ENCODE results near the gene UGT1A7. TPM values are rescaled to one million over a fixed set of nuclear protein-coding genes. Genes with fewer than 3 reads are reported as not detected.

The UGT1A7 gene
- total RNA-seq, 2 donors from 2014 or later: not detected

- Mint-ChIP-seq H3K27me3 (peaks cover 16 to 41% of the 10 kb centered on the region in 2 donors), H3K27ac (no peak overlapping the region), H3K4me1 (ENCODE audit: low read depth in 2 of 2) (no peaks in the 10 kb centered on the region), H3K9me3 (no peaks in the 10 kb centered on the region), H3K4me3 (no peak overlapping the region), H3K36me3 (no peaks in the 10 kb centered on the region)
- DNase-seq (ENCODE audit: low spot score): no peak
- ATAC-seq: peak in 1 of 2 donors; percentile 11
Measured at GRCh38 chr2:233769260-233769659, 87.6 kb downstream of the UGT1A7 start.

DNA sequence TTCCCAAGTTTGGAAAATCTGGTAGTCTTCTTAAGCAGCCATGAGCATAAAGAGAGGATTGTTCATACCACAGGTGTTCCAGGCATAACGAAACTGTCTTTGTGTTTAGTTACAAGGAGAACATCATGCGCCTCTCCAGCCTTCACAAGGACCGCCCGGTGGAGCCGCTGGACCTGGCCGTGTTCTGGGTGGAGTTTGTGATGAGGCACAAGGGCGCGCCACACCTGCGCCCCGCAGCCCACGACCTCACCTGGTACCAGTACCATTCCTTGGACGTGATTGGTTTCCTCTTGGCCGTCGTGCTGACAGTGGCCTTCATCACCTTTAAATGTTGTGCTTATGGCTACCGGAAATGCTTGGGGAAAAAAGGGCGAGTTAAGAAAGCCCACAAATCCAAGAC is 90.5 kb downstream of the UGT1A7 start:
- H3K4me3 Mint-ChIP-seq: no peak overlapping the region
- H3K9me3 Mint-ChIP-seq: no peaks in the 10 kb centered on the region
- no peak for DNase-seq (ENCODE audit: low spot score)
- peaks cover 18 to 45% of the 10 kb centered on the region in 2 donors for H3K27me3 Mint-ChIP-seq
- H3K27ac Mint-ChIP-seq: no peak overlapping the region
- no peak for ATAC-seq
- peaks cover 4% of the 10 kb centered on the region for H3K36me3 Mint-ChIP-seq
- H3K4me1 Mint-ChIP-seq (ENCODE audit: low read depth in 2 of 2): no peaks in the 10 kb centered on the region

DNA sequence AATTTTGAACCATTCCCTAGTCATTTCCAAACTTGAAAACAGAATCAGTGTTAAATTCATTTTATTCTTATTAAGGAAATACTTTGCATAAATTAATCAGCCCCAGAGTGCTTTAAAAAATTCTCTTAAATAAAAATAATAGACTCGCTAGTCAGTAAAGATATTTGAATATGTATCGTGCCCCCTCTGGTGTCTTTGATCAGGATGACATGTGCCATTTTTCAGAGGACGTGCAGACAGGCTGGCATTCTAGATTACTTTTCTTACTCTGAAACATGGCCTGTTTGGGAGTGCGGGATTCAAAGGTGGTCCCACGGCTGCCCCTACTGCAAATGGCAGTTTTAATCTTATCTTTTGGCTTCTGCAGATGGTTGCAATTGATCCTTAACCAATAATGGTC is 90.9 kb downstream of the UGT1A7 start:
- H3K9me3 Mint-ChIP-seq: no peaks in the 10 kb centered on the region
- H3K4me1 Mint-ChIP-seq (ENCODE audit: low read depth in 2 of 2): no peaks in the 10 kb centered on the region
- H3K4me3 Mint-ChIP-seq: no peak overlapping the region
- no peak for ATAC-seq
- H3K27ac Mint-ChIP-seq: no peak overlapping the region
- peaks cover 4% of the 10 kb centered on the region for H3K36me3 Mint-ChIP-seq
- H3K27me3 Mint-ChIP-seq: peaks cover 20 to 41% of the 10 kb centered on the region in 2 donors
- DNase-seq (ENCODE audit: low spot score): no peak

- Mint-ChIP-seq H3K27ac (no peak overlapping the region), H3K27me3 (peaks cover 22 to 35% of the 10 kb centered on the region in 2 donors), H3K4me1 (ENCODE audit: low read depth in 2 of 2) (no peaks in the 10 kb centered on the region), H3K4me3 (no peak overlapping the region), H3K9me3 (no peaks in the 10 kb centered on the region), H3K36me3 (peaks cover 4% of the 10 kb centered on the region)
- DNase-seq (ENCODE audit: low spot score) (no peak), ATAC-seq (no peak)
Measured at GRCh38 chr2:233773854-233774253, 92.2 kb downstream of the UGT1A7 start.

- DNase-seq (ENCODE audit: low spot score) (no peak), ATAC-seq (no peak)
- H3K27ac Mint-ChIP-seq: no peak overlapping the region
- H3K4me1 Mint-ChIP-seq (ENCODE audit: low read depth in 2 of 2): no peaks in the 10 kb centered on the region
- peaks cover 20 to 34% of the 10 kb centered on the region in 2 donors for H3K27me3 Mint-ChIP-seq
- no peak overlapping the region for H3K4me3 Mint-ChIP-seq
- peaks cover 4% of the 10 kb centered on the region for H3K36me3 Mint-ChIP-seq
- H3K9me3 Mint-ChIP-seq: no peaks in the 10 kb centered on the region
Measured at GRCh38 chr2:233775414-233775813, 93.7 kb downstream of the UGT1A7 start.

DNA sequence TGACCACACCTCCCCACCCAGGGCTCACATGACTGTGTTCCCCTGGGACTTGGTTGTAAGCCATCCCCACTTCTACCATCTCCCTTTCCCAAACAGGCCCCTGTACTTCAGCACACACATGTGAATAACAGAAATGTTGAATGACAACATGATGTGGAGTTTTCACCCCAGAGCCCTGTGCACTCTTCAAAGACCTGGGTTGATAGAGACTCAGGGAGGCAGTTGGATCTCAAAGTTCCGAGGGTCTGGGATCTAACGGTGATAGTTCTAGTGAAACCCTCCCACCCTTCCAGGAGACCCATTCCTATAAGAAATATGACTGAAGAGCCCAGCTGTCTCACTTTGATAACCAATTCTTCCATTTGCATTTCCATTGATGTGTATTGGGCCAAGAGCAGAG is 96.3 kb downstream of the UGT1A7 start, which contains the start of gene MROH2A:
TSS of gene MROH2A (plus strand) at position 301 of the 400 bp plus-strand sequence. CDS start 1,029 bp downstream, outside the sequence.
- no peaks in the 10 kb centered on the region for H3K4me1 Mint-ChIP-seq (ENCODE audit: low read depth in 2 of 2)
- no peak within 1 kb of the TSS for H3K4me3 Mint-ChIP-seq
- H3K9me3 Mint-ChIP-seq: no peaks in the 10 kb centered on the region
- peaks cover 4% of the 10 kb centered on the region for H3K36me3 Mint-ChIP-seq
- ATAC-seq (no peak), DNase-seq (ENCODE audit: low spot score) (no peak)
- H3K27me3 Mint-ChIP-seq: peaks cover 39 to 47% of the 10 kb centered on the region in 2 donors
- no peak within 1 kb of the TSS for H3K27ac Mint-ChIP-seq

DNA sequence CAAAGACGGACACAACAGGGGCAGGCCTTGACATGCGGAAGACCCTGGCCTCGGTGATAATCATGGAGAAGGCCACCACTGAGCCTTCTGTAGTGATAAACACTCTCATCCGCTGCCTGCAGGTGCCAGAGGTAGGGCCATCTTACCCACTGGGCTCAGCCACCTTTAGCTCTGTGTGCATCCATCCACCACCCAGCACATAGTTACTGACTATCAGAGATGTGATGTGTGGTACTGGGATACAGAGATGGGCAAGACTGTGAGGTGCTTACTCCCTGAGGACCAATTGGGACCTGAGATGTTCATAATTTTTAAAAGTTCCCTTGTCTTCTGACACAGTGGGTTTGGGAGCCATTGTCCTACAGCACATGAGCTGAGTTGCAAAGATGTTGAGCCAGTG is 98.0 kb downstream of the UGT1A7 start:
- H3K4me1 Mint-ChIP-seq (ENCODE audit: low read depth in 2 of 2): no peaks in the 10 kb centered on the region
- no peak for DNase-seq (ENCODE audit: low spot score)
- no peak overlapping the region for H3K27ac Mint-ChIP-seq
- no peak overlapping the region for H3K4me3 Mint-ChIP-seq
- H3K36me3 Mint-ChIP-seq: peaks cover 4% of the 10 kb centered on the region
- peak; percentile 17 to 50 for ATAC-seq
- H3K27me3 Mint-ChIP-seq: peaks cover 44 to 57% of the 10 kb centered on the region in 2 donors
- H3K9me3 Mint-ChIP-seq: no peaks in the 10 kb centered on the region

DNA sequence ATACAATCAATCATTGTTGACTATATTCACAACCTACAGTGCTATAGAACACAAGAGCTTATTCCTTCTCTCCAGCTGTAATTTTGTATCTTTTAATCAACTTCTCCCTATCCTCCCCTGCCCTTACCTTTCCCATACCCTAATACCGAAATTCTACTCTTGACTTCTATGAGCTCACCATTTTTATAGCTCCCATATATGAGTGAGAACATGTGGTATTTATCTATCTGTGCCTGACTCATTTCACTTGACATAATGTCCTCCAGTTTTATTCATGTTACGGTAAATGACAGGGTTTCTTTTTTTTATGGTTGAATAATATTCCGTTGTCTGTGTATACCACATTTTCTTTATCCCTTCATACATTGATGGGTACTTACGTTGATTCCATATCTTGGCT is 99.1 kb downstream of the UGT1A7 start:
- Mint-ChIP-seq H3K4me3 (no peak overlapping the region), H3K4me1 (ENCODE audit: low read depth in 2 of 2) (no peaks in the 10 kb centered on the region), H3K27ac (no peak overlapping the region), H3K9me3 (no peaks in the 10 kb centered on the region), H3K36me3 (peaks cover 4% of the 10 kb centered on the region), H3K27me3 (peaks cover 40 to 47% of the 10 kb centered on the region in 2 donors)
- no peak for ATAC-seq
- DNase-seq (ENCODE audit: low spot score): no peak

GRCh38 chr2:233789554-233789953 is 107.9 kb downstream of the UGT1A7 start:
- H3K36me3 Mint-ChIP-seq: no peaks in the 10 kb centered on the region
- peaks cover 7 to 8% of the 10 kb centered on the region in 2 donors for H3K27me3 Mint-ChIP-seq
- H3K4me1 Mint-ChIP-seq (ENCODE audit: low read depth in 2 of 2): no peaks in the 10 kb centered on the region
- H3K27ac Mint-ChIP-seq: no peak overlapping the region
- no peak overlapping the region for H3K4me3 Mint-ChIP-seq
- ATAC-seq (peak; percentile 28 to 46), DNase-seq (ENCODE audit: low spot score) (no peak)
- no peaks in the 10 kb centered on the region for H3K9me3 Mint-ChIP-seq

DNA sequence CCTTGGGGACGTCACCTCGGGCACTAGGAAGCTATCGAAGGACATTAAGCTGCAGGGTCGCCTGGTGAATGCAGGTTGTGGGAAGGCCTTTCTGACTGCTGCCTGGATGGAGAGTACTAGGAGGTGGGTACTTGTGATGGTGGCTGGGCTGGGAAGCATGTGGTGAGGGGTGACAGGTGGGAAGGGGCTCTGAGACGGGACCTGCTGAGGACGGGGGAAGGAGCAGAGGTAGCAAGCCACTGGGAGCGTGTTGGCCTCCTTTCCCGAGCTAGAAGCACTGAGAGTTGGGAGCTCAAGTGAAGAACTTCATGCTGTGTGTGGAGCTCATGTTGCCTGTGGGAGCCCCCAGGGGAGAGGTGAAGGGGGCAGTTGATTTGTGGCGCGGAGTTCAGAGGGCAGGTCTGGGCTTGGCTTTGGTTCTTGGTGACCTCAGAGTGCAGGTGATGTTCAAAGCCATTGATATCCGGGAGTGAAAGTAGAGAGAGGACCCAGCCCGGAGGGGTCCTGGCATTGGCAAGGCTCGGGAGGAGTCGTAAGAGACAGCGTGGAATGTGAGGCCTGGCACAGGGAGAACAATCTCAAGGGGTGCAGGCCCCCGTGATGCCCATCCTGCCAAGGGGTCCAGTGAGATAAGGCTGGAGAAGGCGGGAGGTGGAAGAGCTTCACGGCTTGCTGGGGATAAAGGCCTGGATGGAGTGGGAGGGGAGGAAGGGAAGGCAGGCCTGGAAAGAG is 109.6 kb downstream of the UGT1A7 start:
- Mint-ChIP-seq H3K4me1 (ENCODE audit: low read depth in 2 of 2) (no peaks in the 10 kb centered on the region), H3K4me3 (no peak overlapping the region), H3K9me3 (no peaks in the 10 kb centered on the region), H3K36me3 (no peaks in the 10 kb centered on the region), H3K27me3 (peaks cover 3 to 5% of the 10 kb centered on the region in 2 donors), H3K27ac (no peak overlapping the region)
- DNase-seq (ENCODE audit: low spot score) (no peak), ATAC-seq (no peak)

DNA sequence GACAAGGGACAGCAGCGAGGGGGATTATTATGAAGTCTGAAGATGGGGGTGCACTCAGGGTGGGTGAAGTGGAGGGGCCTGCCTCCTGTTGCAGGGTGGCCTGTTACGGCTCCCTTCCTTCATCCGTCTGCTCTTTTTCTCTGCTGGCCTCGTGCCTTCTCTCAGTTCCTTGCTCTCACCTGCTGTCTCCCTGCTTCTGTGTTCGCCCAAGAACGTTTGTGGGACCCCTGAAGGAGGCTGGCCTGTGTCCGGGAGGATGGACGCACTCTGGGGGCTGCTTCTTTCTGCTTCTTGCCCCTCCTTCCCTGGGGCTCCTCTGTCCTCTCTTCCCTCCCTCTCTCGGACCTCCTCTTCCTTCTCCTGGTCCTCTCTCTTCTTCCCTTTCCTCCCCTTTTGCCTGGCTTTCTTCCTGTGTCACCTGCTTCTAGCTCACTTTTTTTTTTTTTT is 110.2 kb downstream of the UGT1A7 start:
- H3K4me1 Mint-ChIP-seq (ENCODE audit: low read depth in 2 of 2): no peaks in the 10 kb centered on the region
- no peak overlapping the region for H3K27ac Mint-ChIP-seq
- no peak for DNase-seq (ENCODE audit: low spot score)
- no peak for ATAC-seq
- H3K4me3 Mint-ChIP-seq: no peak overlapping the region
- H3K27me3 Mint-ChIP-seq: peaks cover 0 to 3% of the 10 kb centered on the region in 2 donors
- H3K36me3 Mint-ChIP-seq: no peaks in the 10 kb centered on the region
- H3K9me3 Mint-ChIP-seq: no peaks in the 10 kb centered on the region

GRCh38 chr2:233792720-233793119 is 111.0 kb downstream of the UGT1A7 start:
- Mint-ChIP-seq H3K4me3 (no peak overlapping the region), H3K4me1 (ENCODE audit: low read depth in 2 of 2) (no peaks in the 10 kb centered on the region), H3K27ac (no peak overlapping the region), H3K9me3 (no peaks in the 10 kb centered on the region), H3K36me3 (no peaks in the 10 kb centered on the region), H3K27me3 (peaks cover 0 to 3% of the 10 kb centered on the region in 2 donors)
- ATAC-seq: no peak
- no peak for DNase-seq (ENCODE audit: low spot score)

DNA sequence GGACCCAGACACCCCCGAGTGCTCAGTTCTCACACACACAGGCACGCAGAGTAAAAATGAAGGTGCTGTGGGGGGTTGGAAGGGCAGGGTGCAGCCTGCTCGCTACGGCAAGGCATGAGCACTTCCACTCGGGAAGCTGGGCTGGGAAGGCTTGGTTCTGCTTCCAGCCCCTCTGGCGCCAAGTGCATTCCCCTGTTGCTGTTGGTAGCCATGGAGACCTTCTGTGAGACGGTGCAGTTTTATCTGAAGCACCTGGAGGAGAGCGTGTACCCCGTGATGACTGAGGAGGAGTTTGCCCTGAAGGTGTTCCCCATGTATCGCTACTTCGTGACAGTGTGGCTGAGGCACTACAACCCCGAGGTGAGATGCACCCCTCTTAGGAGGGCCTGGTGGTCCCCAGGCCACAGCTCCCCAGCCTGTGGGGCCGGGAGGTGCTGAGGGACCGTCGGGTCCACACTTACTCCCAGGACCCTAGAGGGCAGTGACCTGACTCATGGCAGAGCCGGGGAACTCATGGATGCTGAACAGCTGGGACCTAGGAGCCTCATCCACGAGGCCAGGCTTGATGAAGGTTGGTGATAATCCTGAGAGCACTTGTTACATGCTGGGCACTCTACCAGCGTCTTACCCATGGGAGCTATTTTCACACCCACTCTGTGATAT is 111.9 kb downstream of the UGT1A7 start:
- no peaks in the 10 kb centered on the region for H3K4me1 Mint-ChIP-seq (ENCODE audit: low read depth in 2 of 2)
- H3K36me3 Mint-ChIP-seq: no peaks in the 10 kb centered on the region
- H3K27me3 Mint-ChIP-seq: peaks cover 0 to 5% of the 10 kb centered on the region in 2 donors
- no peak overlapping the region for H3K27ac Mint-ChIP-seq
- DNase-seq (ENCODE audit: low spot score) (no peak), ATAC-seq (no peak)
- no peaks in the 10 kb centered on the region for H3K9me3 Mint-ChIP-seq
- no peak overlapping the region for H3K4me3 Mint-ChIP-seq

DNA sequence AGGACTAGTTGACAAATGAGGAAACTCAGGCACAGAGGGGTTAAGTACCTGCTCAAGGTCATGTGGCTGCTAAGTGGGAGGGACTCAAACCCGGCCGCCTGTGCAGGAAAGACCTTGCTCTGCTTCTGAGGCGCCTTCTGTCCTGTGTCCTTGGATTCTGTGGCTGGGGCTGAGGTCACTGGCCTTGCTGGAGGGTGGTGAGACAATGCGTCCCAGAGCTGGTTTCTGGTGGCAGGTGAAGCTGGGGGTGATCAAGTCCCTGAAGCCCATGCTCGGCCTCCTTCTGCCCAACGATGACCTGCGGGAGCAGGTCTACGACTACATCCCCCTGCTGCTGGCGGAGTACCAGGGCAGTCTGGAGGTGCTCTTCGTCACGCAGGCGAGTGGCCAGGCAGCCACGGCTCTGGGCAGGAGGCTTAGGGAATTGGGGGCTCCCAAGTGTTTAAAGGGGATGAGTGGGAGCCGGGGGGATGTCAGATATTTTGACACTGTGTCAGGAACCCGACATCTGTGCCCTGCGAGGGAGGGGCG is 112.5 kb downstream of the UGT1A7 start:
- Mint-ChIP-seq H3K4me3 (no peak overlapping the region), H3K36me3 (no peaks in the 10 kb centered on the region), H3K4me1 (ENCODE audit: low read depth in 2 of 2) (no peaks in the 10 kb centered on the region), H3K27me3 (peaks cover 0 to 3% of the 10 kb centered on the region in 2 donors), H3K27ac (no peak overlapping the region), H3K9me3 (no peaks in the 10 kb centered on the region)
- ATAC-seq: no peak
- peak; percentile 26 for DNase-seq (ENCODE audit: low spot score)
